ENCODE measurements around the gene NDUFB7. TPM values are rescaled to one million over a fixed set of nuclear protein-coding genes. Genes with fewer than 3 reads are reported as not detected.

NDUFB7 gene
- total and polyA plus RNA-seq, 2 of the 8 experiments (the other 6 are each of a cell fraction or from before 2014, with no cell fraction given), result 151 to 740 TPM

DNA sequence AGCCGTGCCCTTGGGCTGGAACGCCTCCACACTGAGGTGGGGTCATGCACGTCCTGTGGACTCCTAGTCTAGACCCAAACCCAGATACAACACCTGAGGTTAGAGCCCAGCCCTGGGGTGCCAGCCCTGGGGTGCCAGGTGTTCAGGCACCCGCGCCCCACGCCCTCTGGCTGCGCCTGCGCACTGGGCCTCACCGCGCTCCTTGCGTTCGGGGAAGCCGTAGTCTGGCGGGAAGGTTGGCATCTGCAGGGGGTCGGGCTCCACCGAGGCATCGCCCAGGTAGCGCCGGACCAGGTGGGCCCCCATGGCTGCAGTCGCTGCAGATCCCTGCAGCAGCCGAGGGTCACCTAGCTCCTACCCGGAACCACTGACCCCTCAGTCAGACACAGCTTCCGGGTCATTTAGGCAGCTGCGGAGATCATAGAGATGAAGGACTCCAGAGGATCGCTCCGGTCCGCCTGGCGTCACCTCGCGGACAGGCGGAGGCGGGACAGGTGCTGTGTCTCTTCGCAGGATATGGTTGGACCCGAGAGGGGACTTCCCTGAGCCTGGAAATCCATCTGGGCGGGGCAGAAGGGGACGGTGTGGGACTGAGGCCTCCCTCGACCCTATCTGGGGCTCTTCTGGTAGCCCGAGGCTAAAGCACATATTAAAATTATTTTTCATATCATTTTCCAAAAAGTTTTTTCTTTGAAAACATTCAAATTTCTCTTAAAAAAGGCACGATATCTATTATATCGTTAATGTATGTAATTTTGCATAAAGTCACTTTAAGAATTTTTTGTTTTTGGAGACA, at the start of gene NDUFB7 (continued):
- TF ChIP-seq, protein P1, sequence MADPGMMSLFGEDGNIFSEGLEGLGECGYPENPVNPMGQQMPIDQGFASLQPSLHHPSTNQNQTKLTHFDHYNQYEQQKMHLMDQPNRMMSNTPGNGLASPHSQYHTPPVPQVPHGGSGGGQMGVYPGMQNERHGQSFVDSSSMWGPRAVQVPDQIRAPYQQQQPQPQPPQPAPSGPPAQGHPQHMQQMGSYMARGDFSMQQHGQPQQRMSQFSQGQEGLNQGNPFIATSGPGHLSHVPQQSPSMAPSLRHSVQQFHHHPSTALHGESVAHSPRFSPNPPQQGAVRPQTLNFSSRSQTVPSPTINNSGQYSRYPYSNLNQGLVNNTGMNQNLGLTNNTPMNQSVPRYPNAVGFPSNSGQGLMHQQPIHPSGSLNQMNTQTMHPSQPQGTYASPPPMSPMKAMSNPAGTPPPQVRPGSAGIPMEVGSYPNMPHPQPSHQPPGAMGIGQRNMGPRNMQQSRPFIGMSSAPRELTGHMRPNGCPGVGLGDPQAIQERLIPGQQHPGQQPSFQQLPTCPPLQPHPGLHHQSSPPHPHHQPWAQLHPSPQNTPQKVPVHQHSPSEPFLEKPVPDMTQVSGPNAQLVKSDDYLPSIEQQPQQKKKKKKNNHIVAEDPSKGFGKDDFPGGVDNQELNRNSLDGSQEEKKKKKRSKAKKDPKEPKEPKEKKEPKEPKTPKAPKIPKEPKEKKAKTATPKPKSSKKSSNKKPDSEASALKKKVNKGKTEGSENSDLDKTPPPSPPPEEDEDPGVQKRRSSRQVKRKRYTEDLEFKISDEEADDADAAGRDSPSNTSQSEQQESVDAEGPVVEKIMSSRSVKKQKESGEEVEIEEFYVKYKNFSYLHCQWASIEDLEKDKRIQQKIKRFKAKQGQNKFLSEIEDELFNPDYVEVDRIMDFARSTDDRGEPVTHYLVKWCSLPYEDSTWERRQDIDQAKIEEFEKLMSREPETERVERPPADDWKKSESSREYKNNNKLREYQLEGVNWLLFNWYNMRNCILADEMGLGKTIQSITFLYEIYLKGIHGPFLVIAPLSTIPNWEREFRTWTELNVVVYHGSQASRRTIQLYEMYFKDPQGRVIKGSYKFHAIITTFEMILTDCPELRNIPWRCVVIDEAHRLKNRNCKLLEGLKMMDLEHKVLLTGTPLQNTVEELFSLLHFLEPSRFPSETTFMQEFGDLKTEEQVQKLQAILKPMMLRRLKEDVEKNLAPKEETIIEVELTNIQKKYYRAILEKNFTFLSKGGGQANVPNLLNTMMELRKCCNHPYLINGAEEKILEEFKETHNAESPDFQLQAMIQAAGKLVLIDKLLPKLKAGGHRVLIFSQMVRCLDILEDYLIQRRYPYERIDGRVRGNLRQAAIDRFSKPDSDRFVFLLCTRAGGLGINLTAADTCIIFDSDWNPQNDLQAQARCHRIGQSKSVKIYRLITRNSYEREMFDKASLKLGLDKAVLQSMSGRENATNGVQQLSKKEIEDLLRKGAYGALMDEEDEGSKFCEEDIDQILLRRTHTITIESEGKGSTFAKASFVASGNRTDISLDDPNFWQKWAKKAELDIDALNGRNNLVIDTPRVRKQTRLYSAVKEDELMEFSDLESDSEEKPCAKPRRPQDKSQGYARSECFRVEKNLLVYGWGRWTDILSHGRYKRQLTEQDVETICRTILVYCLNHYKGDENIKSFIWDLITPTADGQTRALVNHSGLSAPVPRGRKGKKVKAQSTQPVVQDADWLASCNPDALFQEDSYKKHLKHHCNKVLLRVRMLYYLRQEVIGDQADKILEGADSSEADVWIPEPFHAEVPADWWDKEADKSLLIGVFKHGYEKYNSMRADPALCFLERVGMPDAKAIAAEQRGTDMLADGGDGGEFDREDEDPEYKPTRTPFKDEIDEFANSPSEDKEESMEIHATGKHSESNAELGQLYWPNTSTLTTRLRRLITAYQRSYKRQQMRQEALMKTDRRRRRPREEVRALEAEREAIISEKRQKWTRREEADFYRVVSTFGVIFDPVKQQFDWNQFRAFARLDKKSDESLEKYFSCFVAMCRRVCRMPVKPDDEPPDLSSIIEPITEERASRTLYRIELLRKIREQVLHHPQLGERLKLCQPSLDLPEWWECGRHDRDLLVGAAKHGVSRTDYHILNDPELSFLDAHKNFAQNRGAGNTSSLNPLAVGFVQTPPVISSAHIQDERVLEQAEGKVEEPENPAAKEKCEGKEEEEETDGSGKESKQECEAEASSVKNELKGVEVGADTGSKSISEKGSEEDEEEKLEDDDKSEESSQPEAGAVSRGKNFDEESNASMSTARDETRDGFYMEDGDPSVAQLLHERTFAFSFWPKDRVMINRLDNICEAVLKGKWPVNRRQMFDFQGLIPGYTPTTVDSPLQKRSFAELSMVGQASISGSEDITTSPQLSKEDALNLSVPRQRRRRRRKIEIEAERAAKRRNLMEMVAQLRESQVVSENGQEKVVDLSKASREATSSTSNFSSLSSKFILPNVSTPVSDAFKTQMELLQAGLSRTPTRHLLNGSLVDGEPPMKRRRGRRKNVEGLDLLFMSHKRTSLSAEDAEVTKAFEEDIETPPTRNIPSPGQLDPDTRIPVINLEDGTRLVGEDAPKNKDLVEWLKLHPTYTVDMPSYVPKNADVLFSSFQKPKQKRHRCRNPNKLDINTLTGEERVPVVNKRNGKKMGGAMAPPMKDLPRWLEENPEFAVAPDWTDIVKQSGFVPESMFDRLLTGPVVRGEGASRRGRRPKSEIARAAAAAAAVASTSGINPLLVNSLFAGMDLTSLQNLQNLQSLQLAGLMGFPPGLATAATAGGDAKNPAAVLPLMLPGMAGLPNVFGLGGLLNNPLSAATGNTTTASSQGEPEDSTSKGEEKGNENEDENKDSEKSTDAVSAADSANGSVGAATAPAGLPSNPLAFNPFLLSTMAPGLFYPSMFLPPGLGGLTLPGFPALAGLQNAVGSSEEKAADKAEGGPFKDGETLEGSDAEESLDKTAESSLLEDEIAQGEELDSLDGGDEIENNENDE (IDR thresholded peaks at IDR 0.05; ENCODE audit: insufficient replicate concordance, low read length), result no peak
- peak; percentile 96 for TF ChIP-seq GABPA (IDR thresholded peaks at IDR 0.05; ENCODE audit: borderline replicate concordance, insufficient read depth, low read length)
- TF ChIP-seq POLR2A (IDR thresholded peaks at IDR 0.05; ENCODE audit: control extremely low read depth in 1 of 2, low read depth in 2 of 2, low read length in 2 of 2), result peak in 1 of 2 experiments; percentile 88; a peak in 2 of 3 replicates
- no peak for TF ChIP-seq EZH2 (IDR thresholded peaks at IDR 0.05; ENCODE audit: low read depth, low read length, severe bottlenecking)
- no peak for TF ChIP-seq CBX8 (IDR thresholded peaks at IDR 0.05; ENCODE audit: borderline replicate concordance, low read depth, low read length)
- TF ChIP-seq CTCF (IDR thresholded peaks at IDR 0.05; ENCODE audit: control extremely low read depth in 1 of 3, insufficient read depth in 1 of 3, low read depth in 1 of 3, low read length in 3 of 3), result peak; percentile 87 to 95 (median 90)
- peak; percentile 91 for TF ChIP-seq POLR2AphosphoS5 (IDR thresholded peaks at IDR 0.05; ENCODE audit: low read depth, low read length)

Data from H1 (cell line).